HepG2 (cell line): ENCODE data around the gene TRIM37. TPM values are rescaled to one million over a fixed set of nuclear protein-coding genes. Genes with fewer than 3 reads are reported as not detected.

Source experiments
- CREB1 ChIP-seq, 2 experiments: fragments of 450-650 bp in 1 of 2; IDR thresholded peaks; 2 replicates each; pipeline ENCODE4 v1.6.1; 2016 to 2017; ENCODE audit warnings: control low read depth in 1 of 2, mild to moderate bottlenecking in 1 of 2, missing compliant biosample characterization in 1 of 2, missing genetic modification characterization in 1 of 2
- EEA1 ChIP-seq: sonication (generic); formaldehyde crosslinking; IDR thresholded peaks from 2 replicates; pipeline ENCODE4 v1.5.1; 2020; ENCODE audit warnings: mild to moderate bottlenecking, missing genetic modification reagents, borderline replicate concordance
- EED ChIP-seq: sonication (generic); formaldehyde crosslinking; IDR thresholded peaks from 2 replicates; pipeline ENCODE4 v1.5.0; 2020; ENCODE audit warnings: mild to moderate bottlenecking, missing genetic modification reagents
- ESRRA ChIP-seq: sonication (generic); formaldehyde crosslinking; IDR thresholded peaks from 2 replicates; pipeline ENCODE4 v1.5.1; 2020; ENCODE audit warnings: mild to moderate bottlenecking, low read depth, missing genetic modification reagents
- MAFG ChIP-seq: sonication (generic); formaldehyde crosslinking; IDR thresholded peaks from 2 replicates; pipeline ENCODE4 v1.5.1; 2020; ENCODE audit warnings: mild to moderate bottlenecking, missing genetic modification reagents
- MAFK ChIP-seq, 2 experiments: IDR thresholded peaks in 1 of 2; conservative IDR thresholded peaks in 1 of 2; 2 replicates each; pipeline ENCODE4 v1.6.1; 2011; ENCODE audit warnings: improper control_type of control experiment in 2 of 2, low read length in 2 of 2
- PITX1 ChIP-seq: sonication (generic); formaldehyde crosslinking; IDR thresholded peaks from 2 replicates; pipeline ENCODE4 v1.5.1; 2020; ENCODE audit warnings: mild to moderate bottlenecking, missing genetic modification reagents
- SPEN ChIP-seq: sonication (generic); formaldehyde crosslinking; IDR thresholded peaks from 2 replicates; pipeline ENCODE4 v1.5.1; 2020; ENCODE audit warnings: low read depth, mild to moderate bottlenecking, missing genetic modification reagents
- SYNCRIP ChIP-seq: fragments of 200-400 bp; formaldehyde crosslinking; IDR thresholded peaks from 2 replicates; pipeline ENCODE4 v1.6.1; 2018; ENCODE audit warnings: mild to moderate bottlenecking, low read depth, low read length; ENCODE audit not compliant: insufficient read depth
- THAP11 ChIP-seq: IDR thresholded peaks from 2 replicates; pipeline ENCODE4 v1.6.1; 2016; ENCODE audit warnings: missing biosample characterization, missing genetic modification reagents
- ZFAT ChIP-seq: sonication (generic); formaldehyde crosslinking; conservative IDR thresholded peaks from 2 replicates; pipeline ENCODE4 v1.8.1; 2023; ENCODE audit warnings: missing genetic modification reagents, inconsistent platforms
- ZNF180 ChIP-seq: sonication (generic); formaldehyde crosslinking; IDR thresholded peaks from 2 replicates; pipeline ENCODE4 v1.4.0; 2020; ENCODE audit warnings: low read depth, missing genetic modification reagents, borderline replicate concordance
- ZNF383 ChIP-seq: sonication (generic); formaldehyde crosslinking; IDR thresholded peaks from 2 replicates; pipeline ENCODE4 v1.4.0; 2020; ENCODE audit warnings: missing genetic modification reagents, mild to moderate bottlenecking, borderline replicate concordance
- ZNF468 ChIP-seq: sonication (generic); formaldehyde crosslinking; IDR thresholded peaks from 2 replicates; pipeline ENCODE4 v1.8.0; 2022; ENCODE audit warnings: mild to moderate bottlenecking, moderate library complexity, missing genetic modification reagents
- ZNF562 ChIP-seq: sonication (generic); formaldehyde crosslinking; IDR thresholded peaks from 2 replicates; pipeline ENCODE4 v1.8.0; 2022; ENCODE audit warnings: missing genetic modification reagents, borderline replicate concordance
- ZNF652 ChIP-seq: IDR thresholded peaks from 2 replicates; pipeline ENCODE4 v1.6.1; 2016; ENCODE audit warnings: low read depth, borderline replicate concordance
- polyA plus RNA-seq, 8 experiments: library from polyadenylated mRNA; depleted of rRNA in 3 of 8; stranded (reverse) in 7 of 8; unstranded in 1 of 8; fragments of >200 nt; fragmentation: Illumina TruSeq in 4 of 8; extraction: Trizol in 4 of 8; gene quantifications; 2 replicates each; pipeline versions ENCODE4 v1.2.1 to v1.2.3, GENCODE V29; 2011 to 2016; ENCODE audit warnings: low read depth in 4 of 8, missing spikeins in 1 of 8, mixed read lengths in 1 of 8; ENCODE audit not compliant: insufficient read depth in 1 of 8
- total RNA-seq, 5 experiments: library from RNA; depleted of rRNA; stranded (reverse); fragments of >200 nt; fragmentation: Illumina TruSeq; extraction: Trizol; gene quantifications; 2 replicates each; pipeline ENCODE4 v1.2.3, GENCODE V29; 2016; ENCODE audit warnings: low read depth in 1 of 5
- TF ChIP-seq, protein P1 (sequence below): sonication (generic); formaldehyde crosslinking; IDR thresholded peaks from 2 replicates; pipeline ENCODE4 v1.8.0; 2023; ENCODE audit warnings: mild to moderate bottlenecking, missing genetic modification reagents
- TF ChIP-seq, protein P2 (sequence below): sonication (generic); formaldehyde crosslinking; IDR thresholded peaks from 2 replicates; pipeline ENCODE4 v1.5.0; 2020; ENCODE audit warnings: mild to moderate bottlenecking, missing genetic modification reagents, moderate library complexity
- TF ChIP-seq, protein P3 (sequence below): sonication (generic); formaldehyde crosslinking; conservative IDR thresholded peaks from 2 replicates; pipeline ENCODE4 v1.4.0; 2020; ENCODE audit warnings: mild to moderate bottlenecking, missing genetic modification reagents, moderate library complexity
- TF ChIP-seq, protein P4 (sequence below): sonication (generic); formaldehyde crosslinking; IDR thresholded peaks from 2 replicates; pipeline ENCODE4 v1.8.0; 2022; ENCODE audit warnings: mild to moderate bottlenecking, missing genetic modification reagents, borderline replicate concordance
- TF ChIP-seq, protein P5 (sequence below): sonication (generic); formaldehyde crosslinking; IDR thresholded peaks from 2 replicates; pipeline ENCODE4 v1.8.1; 2023; ENCODE audit warnings: mild to moderate bottlenecking, missing genetic modification reagents, borderline replicate concordance

Gene TRIM37
- total and polyA plus RNA-seq, 2 of the 13 experiments (the other 11 are each of a cell fraction or from before 2014, with no cell fraction given) = 12.4 to 39.1 TPM

DNA sequence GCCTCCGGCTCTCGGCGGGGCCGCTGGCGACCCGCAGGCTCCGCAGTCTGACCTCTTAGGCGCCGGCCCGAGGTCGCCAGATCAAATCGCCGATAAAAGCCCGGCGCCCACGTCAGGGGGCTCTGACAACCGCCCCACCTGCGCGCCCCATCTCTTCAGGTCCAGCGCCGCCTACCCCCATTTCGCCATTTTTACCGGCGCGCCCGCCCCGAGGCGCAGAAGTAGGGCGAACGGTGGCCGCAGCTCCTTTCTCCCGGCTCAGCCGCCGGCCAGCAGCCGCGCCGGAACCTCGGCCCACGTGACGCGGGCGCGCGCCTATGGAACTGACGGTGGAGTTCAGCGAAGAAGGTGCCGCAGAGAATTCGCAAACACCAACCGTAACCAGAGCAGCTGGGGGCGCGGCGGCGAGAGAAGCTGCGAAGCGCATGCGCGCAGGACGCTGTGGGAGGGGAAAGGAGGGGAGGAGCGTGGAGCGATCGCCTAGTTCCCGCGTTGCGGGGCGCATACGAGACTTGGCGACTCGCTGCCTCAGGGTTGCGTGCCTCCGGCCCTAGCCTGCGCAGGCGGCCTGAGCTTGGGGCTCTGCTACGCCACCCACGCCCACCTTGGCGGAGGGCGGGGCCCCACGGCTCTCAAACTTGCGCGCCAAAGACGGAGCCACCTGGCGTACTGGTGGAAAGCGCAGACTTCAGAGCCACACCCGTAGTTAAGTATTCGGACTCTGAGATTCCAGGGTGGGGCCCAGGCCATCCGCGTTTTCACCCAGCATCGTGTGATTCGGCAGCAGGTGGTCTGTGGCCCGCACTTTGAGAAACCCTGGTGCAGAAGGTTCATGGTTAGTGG, at the start of gene TRIM37 (continued):
- TF ChIP-seq, protein P1, sequence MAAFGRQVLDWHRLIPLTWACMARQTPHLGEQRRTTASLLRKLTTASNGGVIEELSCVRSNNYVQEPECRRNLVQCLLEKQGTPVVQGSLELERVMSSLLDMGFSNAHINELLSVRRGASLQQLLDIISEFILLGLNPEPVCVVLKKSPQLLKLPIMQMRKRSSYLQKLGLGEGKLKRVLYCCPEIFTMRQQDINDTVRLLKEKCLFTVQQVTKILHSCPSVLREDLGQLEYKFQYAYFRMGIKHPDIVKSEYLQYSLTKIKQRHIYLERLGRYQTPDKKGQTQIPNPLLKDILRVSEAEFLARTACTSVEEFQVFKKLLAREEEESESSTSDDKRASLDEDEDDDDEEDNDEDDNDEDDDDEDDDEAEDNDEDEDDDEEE (CRISPR knock-in tag) = peak; percentile 97
- no peak for TF ChIP-seq SYNCRIP
- TF ChIP-seq ESRRA = peak; percentile 75; the same call in 1 of the 2 replicates
- TF ChIP-seq, protein P2, sequence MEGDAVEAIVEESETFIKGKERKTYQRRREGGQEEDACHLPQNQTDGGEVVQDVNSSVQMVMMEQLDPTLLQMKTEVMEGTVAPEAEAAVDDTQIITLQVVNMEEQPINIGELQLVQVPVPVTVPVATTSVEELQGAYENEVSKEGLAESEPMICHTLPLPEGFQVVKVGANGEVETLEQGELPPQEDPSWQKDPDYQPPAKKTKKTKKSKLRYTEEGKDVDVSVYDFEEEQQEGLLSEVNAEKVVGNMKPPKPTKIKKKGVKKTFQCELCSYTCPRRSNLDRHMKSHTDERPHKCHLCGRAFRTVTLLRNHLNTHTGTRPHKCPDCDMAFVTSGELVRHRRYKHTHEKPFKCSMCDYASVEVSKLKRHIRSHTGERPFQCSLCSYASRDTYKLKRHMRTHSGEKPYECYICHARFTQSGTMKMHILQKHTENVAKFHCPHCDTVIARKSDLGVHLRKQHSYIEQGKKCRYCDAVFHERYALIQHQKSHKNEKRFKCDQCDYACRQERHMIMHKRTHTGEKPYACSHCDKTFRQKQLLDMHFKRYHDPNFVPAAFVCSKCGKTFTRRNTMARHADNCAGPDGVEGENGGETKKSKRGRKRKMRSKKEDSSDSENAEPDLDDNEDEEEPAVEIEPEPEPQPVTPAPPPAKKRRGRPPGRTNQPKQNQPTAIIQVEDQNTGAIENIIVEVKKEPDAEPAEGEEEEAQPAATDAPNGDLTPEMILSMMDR = peak; percentile 53
- TF ChIP-seq ZNF383 = 0 out of 2 replicates have a peak, but pooled peaks have one; percentile 13
- TF ChIP-seq THAP11 (CRISPR knock-in tag) = peak; percentile 80
- TF ChIP-seq EEA1 (CRISPR knock-in tag) = no peak
- TF ChIP-seq MAFG (CRISPR knock-in tag) = no peak
- no peak for TF ChIP-seq MAFK (conservative IDR thresholded peaks at IDR 0.05 in 1 of 2, IDR thresholded peaks at IDR 0.05 in 1 of 2; ENCODE audit: low read length in 2 of 2)
- peak; percentile 62 for TF ChIP-seq EED (CRISPR knock-in tag)
- TF ChIP-seq ZNF562 = no peak
- peak; percentile 71 for TF ChIP-seq PITX1
- TF ChIP-seq CREB1 (IDR thresholded peaks at IDR 0.05) = peak; percentile 82
- no peak for TF ChIP-seq CREB1 (CRISPR knock-in tag; IDR thresholded peaks at IDR 0.05)
- no peak for TF ChIP-seq ZNF468 (CRISPR knock-in tag)
- TF ChIP-seq SPEN = peak; percentile 82
- TF ChIP-seq ZFAT (CRISPR knock-in tag) = no peak
- TF ChIP-seq, protein P3, sequence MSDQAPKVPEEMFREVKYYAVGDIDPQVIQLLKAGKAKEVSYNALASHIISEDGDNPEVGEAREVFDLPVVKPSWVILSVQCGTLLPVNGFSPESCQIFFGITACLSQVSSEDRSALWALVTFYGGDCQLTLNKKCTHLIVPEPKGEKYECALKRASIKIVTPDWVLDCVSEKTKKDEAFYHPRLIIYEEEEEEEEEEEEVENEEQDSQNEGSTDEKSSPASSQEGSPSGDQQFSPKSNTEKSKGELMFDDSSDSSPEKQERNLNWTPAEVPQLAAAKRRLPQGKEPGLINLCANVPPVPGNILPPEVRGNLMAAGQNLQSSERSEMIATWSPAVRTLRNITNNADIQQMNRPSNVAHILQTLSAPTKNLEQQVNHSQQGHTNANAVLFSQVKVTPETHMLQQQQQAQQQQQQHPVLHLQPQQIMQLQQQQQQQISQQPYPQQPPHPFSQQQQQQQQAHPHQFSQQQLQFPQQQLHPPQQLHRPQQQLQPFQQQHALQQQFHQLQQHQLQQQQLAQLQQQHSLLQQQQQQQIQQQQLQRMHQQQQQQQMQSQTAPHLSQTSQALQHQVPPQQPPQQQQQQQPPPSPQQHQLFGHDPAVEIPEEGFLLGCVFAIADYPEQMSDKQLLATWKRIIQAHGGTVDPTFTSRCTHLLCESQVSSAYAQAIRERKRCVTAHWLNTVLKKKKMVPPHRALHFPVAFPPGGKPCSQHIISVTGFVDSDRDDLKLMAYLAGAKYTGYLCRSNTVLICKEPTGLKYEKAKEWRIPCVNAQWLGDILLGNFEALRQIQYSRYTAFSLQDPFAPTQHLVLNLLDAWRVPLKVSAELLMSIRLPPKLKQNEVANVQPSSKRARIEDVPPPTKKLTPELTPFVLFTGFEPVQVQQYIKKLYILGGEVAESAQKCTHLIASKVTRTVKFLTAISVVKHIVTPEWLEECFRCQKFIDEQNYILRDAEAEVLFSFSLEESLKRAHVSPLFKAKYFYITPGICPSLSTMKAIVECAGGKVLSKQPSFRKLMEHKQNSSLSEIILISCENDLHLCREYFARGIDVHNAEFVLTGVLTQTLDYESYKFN (CRISPR knock-in tag) = peak; percentile 74
- no peak for TF ChIP-seq ZNF652 (CRISPR knock-in tag)
- TF ChIP-seq ZNF180 (CRISPR knock-in tag) = 0 out of 2 replicates have a peak, but pooled peaks have one; percentile 55
- TF ChIP-seq, protein P4, sequence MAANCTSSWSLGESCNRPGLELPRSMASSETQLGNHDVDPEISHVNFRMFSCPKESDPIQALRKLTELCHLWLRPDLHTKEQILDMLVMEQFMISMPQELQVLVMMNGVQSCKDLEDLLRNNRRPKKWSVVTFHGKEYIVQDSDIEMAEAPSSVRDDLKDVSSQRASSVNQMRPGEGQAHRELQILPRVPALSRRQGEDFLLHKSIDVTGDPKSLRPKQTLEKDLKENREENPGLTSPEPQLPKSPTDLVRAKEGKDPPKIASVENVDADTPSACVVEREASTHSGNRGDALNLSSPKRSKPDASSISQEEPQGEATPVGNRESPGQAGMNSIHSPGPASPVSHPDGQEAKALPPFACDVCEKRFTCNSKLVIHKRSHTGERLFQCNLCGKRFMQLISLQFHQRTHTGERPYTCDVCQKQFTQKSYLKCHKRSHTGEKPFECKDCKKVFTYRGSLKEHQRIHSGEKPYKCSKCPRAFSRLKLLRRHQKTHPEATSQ = peak; percentile 69
- TF ChIP-seq, protein P5, sequence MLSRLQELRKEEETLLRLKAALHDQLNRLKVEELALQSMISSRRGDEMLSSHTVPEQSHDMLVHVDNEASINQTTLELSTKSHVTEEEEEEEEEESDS (CRISPR knock-in tag) = no peak
